Measurements from ENCODE around the gene PDIA4. TPM values are rescaled to one million over a fixed set of nuclear protein-coding genes. Genes with fewer than 3 reads are reported as not detected.
"Not testable (repeated sequence)": the region's sequence is repeated elsewhere in the genome, so short reads cannot be mapped to it uniquely, and the experiment has no call there.

Gene PDIA4
- polyA plus RNA-seq, 3 donors: 36.5 to 51.2 (median 37.0) TPM

DNA sequence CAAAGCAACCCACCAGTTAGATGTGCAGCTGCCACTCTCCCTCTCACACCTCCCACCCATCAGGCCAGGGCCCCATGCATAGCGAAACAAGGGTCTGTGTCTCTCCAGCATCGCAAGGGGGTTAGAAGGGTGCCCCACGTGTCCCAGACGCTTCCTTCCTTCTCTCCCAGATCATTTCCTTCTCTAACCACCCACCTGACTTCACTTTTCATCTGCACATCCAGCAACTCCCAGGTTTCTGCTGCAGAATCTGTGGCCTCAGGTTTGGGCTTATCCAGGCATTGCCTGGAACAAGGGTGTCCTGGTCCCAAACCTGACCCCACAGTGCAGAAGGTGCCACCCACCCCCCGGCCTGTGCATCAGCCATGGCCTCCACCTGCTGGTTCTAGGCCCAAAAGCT lies 14.4 kb downstream of the PDIA4 start:
- Histone ChIP-seq H3K79me2 (ENCODE audit: insufficient read depth, low read length) (no peaks in the 10 kb centered on the region), H3K9ac (ENCODE audit: insufficient read depth, low read length, poor library complexity, severe bottlenecking) (no peak overlapping the region), H3K27ac (ENCODE audit: low read depth in 1 of 2, low read length in 2 of 2) (no peak overlapping the region), H3K4me1 (ENCODE audit: control insufficient read depth in 1 of 2, insufficient read depth in 2 of 2, low read length in 2 of 2) (no peaks in the 10 kb centered on the region), H3K27me3 (ENCODE audit: control insufficient read depth in 2 of 2, insufficient read depth in 2 of 2, low read length in 2 of 2) (no peaks in the 10 kb centered on the region), H3K36me3 (replicated peaks in 1 of 2; ENCODE audit: control insufficient read depth in 1 of 2, insufficient read depth in 2 of 2, low read length in 2 of 2) (peaks cover 70 to 93% of the 10 kb centered on the region in 2 donors), H2AFZ (ENCODE audit: insufficient read depth, low read depth, low read length, poor library complexity, severe bottlenecking) (no peak overlapping the region), H3K4me2 (replicated peaks; ENCODE audit: extremely low read depth, low read length, poor library complexity, severe bottlenecking) (no peak overlapping the region), H3K9me3 (replicated peaks in 1 of 2; ENCODE audit: control insufficient read depth in 1 of 2, insufficient read depth in 1 of 2, low read length in 2 of 2) (no peaks in the 10 kb centered on the region), H3K4me3 (replicated peaks in 1 of 3; ENCODE audit: low read depth in 2 of 3, low read length in 3 of 3) (no peak overlapping the region), H4K20me1 (ENCODE audit: insufficient read depth, low read length) (peaks cover 4% of the 10 kb centered on the region)
- Mint-ChIP-seq H3K4me1 (no peaks in the 10 kb centered on the region), H3K4me3 (no peak overlapping the region), H3K9me3 (no peaks in the 10 kb centered on the region), H3K27ac (peak overlapping the region in 3 of 7 donors; percentile 41 to 76 (median 65)), H3K36me3 (peaks cover 62 to 95% of the 10 kb centered on the region in 2 donors), H3K27me3 (ENCODE audit: low read depth in 3 of 3) (no peaks in the 10 kb centered on the region)
- 44% methylated on average over 5 of the region's 5 CpGs for WGBS (ENCODE audit: insufficient coverage)
- intact Hi-C loops (cut with micrococcal nuclease): no loop called here
- no peak for TF ChIP-seq CTCF (IDR thresholded peaks at IDR 0.05)
- DNase-seq: no peak

DNA sequence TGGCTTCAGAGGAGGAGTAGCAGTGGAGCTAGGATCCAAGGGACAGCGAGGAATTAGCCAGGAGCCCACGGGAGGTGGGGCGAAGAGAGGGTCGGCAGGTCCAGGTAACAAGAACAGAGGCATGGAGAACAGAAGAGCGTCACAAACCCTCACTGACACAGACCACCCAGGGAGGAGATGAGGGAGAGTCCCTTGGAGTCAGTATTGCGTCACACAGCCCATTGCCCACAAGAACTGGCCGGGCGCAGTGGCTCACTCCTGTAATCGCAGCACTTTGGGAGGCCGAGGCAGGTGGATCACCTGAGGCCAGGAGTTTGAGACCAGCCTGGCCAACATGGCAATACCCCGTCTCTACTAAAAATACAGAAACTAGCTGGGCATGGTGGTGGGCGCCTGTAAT lies 15.6 kb downstream of the PDIA4 start:
- H4K20me1 ChIP-seq (ENCODE audit: insufficient read depth, low read length); H3K27me3 Mint-ChIP-seq (ENCODE audit: low read depth in 3 of 3); H3K79me2 ChIP-seq (ENCODE audit: insufficient read depth, low read length); H3K9me3 ChIP-seq (replicated peaks in 1 of 2; ENCODE audit: control insufficient read depth in 1 of 2, insufficient read depth in 1 of 2, low read length in 2 of 2); H3K9me3 Mint-ChIP-seq; H3K4me1 ChIP-seq (ENCODE audit: control insufficient read depth in 1 of 2, insufficient read depth in 2 of 2, low read length in 2 of 2); H3K9ac ChIP-seq (ENCODE audit: insufficient read depth, low read length, poor library complexity, severe bottlenecking); H2AFZ ChIP-seq (ENCODE audit: insufficient read depth, low read depth, low read length, poor library complexity, severe bottlenecking); H3K4me1 Mint-ChIP-seq; intact Hi-C loops (cut with micrococcal nuclease); H3K4me3 ChIP-seq (replicated peaks in 1 of 3; ENCODE audit: low read depth in 2 of 3, low read length in 3 of 3); H3K4me3 Mint-ChIP-seq; DNase-seq; H3K27me3 ChIP-seq (ENCODE audit: control insufficient read depth in 2 of 2, insufficient read depth in 2 of 2, low read length in 2 of 2); H3K4me2 ChIP-seq (replicated peaks; ENCODE audit: extremely low read depth, low read length, poor library complexity, severe bottlenecking): not testable (repeated sequence)
- peaks cover 60 to 94% of the 10 kb centered on the region in 2 donors for H3K36me3 Mint-ChIP-seq
- peak overlapping the region in 1 of 2 donors; percentile 31 for H3K27ac ChIP-seq (ENCODE audit: low read depth in 1 of 2, low read length in 2 of 2)
- peaks cover 66 to 95% of the 10 kb centered on the region in 2 donors for H3K36me3 ChIP-seq (replicated peaks in 1 of 2; ENCODE audit: control insufficient read depth in 1 of 2, insufficient read depth in 2 of 2, low read length in 2 of 2)
- WGBS (ENCODE audit: insufficient coverage): 100% methylated on average over 3 of the region's 12 CpGs
- H3K27ac Mint-ChIP-seq: peak overlapping the region in 2 of 7 donors; percentile 9 to 35
